ENCODE measurements around the gene MYBPH. TPM values are rescaled to one million over a fixed set of nuclear protein-coding genes. Genes with fewer than 3 reads are reported as not detected.

The MYBPH gene
- total RNA-seq, 1 experiment from 2014 or later = not detected

GRCh38 chr1:203140743-203141520 lies 34.7 kb downstream of the MYBPH start:
- Histone ChIP-seq H2AFZ (ENCODE audit: low read length) (no peak overlapping the region), H3T11ph (ENCODE audit: low read length) (no peak overlapping the region), H3K14ac (ENCODE audit: insufficient read depth, low read length) (peak overlapping the region; percentile 48; the same call in 1 of the 2 replicates), H2AK5ac (ENCODE audit: insufficient read length, low read length) (no peak overlapping the region), H2BK12ac (ENCODE audit: insufficient read length, low read depth, low read length) (no peak overlapping the region), H4K91ac (ENCODE audit: insufficient read length, low read depth, low read length) (no peak overlapping the region), H3K79me2 (ENCODE audit: insufficient read depth, low read length) (no peaks in the 10 kb centered on the region), H3K27ac (ENCODE audit: insufficient read length, low read depth, low read length) (no peak overlapping the region), H3K23ac (ENCODE audit: insufficient read length, low read depth, low read length) (no peak overlapping the region), H3K79me1 (ENCODE audit: insufficient read depth, low read depth, low read length, poor library complexity, severe bottlenecking) (no peaks in the 10 kb centered on the region), H2BK15ac (ENCODE audit: low read depth, low read length) (no peak overlapping the region), H3K9me3 (ENCODE audit: control insufficient read depth, low read depth, low read length) (no peaks in the 10 kb centered on the region), H3K9ac (ENCODE audit: extremely low read depth, insufficient read length, low read length) (no peak overlapping the region), H3K23me2 (ENCODE audit: insufficient read length, low read depth, low read length, poor library complexity, severe bottlenecking) (no peaks in the 10 kb centered on the region), H3K4me1 (ENCODE audit: insufficient read depth, low read length) (peaks cover 8% of the 10 kb centered on the region; the same call in 1 of the 2 replicates), H2BK120ac (ENCODE audit: low read depth, low read length, poor library complexity, severe bottlenecking) (no peak overlapping the region), H4K5ac (ENCODE audit: insufficient read length, low read depth, low read length) (no peak overlapping the region), H3K56ac (ENCODE audit: insufficient read length, low read depth, low read length) (no peak overlapping the region), H3K4ac (ENCODE audit: low read depth, low read length) (no peak overlapping the region), H2BK5ac (ENCODE audit: insufficient read length, low read length) (no peak overlapping the region), H3K27me3 (ENCODE audit: insufficient read depth, low read length) (no peaks in the 10 kb centered on the region), H4K20me1 (ENCODE audit: control insufficient read depth, insufficient read depth, insufficient read length) (no peaks in the 10 kb centered on the region), H4K8ac (replicated peaks; ENCODE audit: insufficient read length, low read depth, low read length) (no peak overlapping the region), H3K18ac (ENCODE audit: insufficient read length, low read depth, low read length) (no peak overlapping the region), H3K4me2 (ENCODE audit: insufficient read depth, insufficient read length, low read length) (no peak overlapping the region), H2BK20ac (ENCODE audit: low read depth, low read length, poor library complexity, severe bottlenecking) (no peak overlapping the region)
- WGBS (ENCODE audit: extremely low coverage, insufficient read length, low lambda C conversion rate) = no CpG with 5 or more reads among the region's 5 CpGs
- no peak for TF ChIP-seq CTCF (conservative IDR thresholded peaks at IDR 0.05)
- Mint-ChIP-seq H3K4me3 (no peak overlapping the region), H3K36me3 (ENCODE audit: insufficient read depth in 1 of 3, low read depth in 3 of 3) (peaks cover 0 to 9% (median 2%) of the 10 kb centered on the region in 3 experiments; a peak in 3 of 7 replicates), H3K27me3 (ENCODE audit: low read depth) (no peaks in the 10 kb centered on the region; the same call in 1 of the 2 replicates), H3K9me3 (peaks cover 4 to 8% of the 10 kb centered on the region in 2 experiments; a peak in 3 of 5 replicates), H3K4me1 (peaks cover 28% of the 10 kb centered on the region in 2 experiments), H3K27ac (0 out of 7 replicates have a peak overlapping the region, but pooled peaks of 1 of the 3 experiments have one; percentile 59)
- no peak for DNase-seq

Data from H9 (cell line).